ENCODE measurements around the gene ZMAT3.

ZMAT3 gene

DNA sequence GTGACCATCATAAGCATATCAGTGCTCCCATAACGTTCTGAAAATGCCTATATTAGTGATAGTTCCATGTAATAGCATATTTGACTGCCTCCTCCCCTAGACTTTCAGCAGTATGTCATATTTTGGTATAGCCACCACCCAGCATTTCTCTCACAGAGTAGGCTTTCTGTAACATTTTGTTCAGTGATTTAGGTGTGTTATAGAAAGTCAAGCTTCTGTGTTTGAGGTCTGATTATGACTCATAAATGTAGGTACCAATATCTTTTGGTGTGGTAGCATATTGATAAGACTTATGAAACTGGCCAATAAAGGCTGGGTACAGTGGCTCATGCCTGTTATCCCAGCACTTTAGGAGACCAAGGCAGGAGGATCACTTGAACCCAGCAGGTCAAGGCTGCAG, 34.3 kb upstream of the ZMAT3 start:
- no peaks in the 10 kb centered on the region for H3K27me3 ChIP-seq
- no peak overlapping the region for H3K4me3 ChIP-seq
- intact Hi-C loops (cut with DNase I; ENCODE audit: low total_unique reads), result no loop called here
- no peaks in the 10 kb centered on the region for H3K4me1 ChIP-seq
- H3K9me3 ChIP-seq, result no peaks in the 10 kb centered on the region
- H3K36me3 ChIP-seq, result no peaks in the 10 kb centered on the region
- DNase-seq, result no peak
- H3K27ac ChIP-seq, result no peak overlapping the region
- TF ChIP-seq, protein P1, sequence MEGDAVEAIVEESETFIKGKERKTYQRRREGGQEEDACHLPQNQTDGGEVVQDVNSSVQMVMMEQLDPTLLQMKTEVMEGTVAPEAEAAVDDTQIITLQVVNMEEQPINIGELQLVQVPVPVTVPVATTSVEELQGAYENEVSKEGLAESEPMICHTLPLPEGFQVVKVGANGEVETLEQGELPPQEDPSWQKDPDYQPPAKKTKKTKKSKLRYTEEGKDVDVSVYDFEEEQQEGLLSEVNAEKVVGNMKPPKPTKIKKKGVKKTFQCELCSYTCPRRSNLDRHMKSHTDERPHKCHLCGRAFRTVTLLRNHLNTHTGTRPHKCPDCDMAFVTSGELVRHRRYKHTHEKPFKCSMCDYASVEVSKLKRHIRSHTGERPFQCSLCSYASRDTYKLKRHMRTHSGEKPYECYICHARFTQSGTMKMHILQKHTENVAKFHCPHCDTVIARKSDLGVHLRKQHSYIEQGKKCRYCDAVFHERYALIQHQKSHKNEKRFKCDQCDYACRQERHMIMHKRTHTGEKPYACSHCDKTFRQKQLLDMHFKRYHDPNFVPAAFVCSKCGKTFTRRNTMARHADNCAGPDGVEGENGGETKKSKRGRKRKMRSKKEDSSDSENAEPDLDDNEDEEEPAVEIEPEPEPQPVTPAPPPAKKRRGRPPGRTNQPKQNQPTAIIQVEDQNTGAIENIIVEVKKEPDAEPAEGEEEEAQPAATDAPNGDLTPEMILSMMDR (IDR thresholded peaks at IDR 0.05), result no peak

DNA sequence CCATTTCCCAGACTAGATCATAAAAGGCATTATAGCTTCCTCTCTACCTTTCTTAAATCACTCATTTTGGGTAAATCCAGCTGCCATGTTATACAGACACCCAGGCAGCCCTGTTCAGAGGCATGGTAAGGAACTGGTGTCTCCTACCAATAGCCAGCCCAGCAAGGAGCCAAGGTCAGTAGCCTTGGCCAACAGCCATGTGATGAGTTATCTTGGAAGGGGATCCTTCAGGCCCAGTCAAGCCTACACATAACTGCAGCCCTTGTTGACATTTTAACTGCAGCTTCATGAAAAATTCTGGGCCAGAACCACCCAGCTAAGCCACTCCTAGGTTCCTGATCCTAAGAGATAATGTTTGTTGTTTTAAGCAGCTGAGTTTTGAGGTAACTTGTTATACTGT, 29.0 kb upstream of the ZMAT3 start:
- TF ChIP-seq, protein P1 (IDR thresholded peaks at IDR 0.05), result no peak
- DNase-seq, result no peak
- H3K4me3 ChIP-seq, result no peak overlapping the region
- no peaks in the 10 kb centered on the region for H3K27me3 ChIP-seq
- intact Hi-C loops (cut with DNase I; ENCODE audit: low total_unique reads), result loop anchor here (5.0 kb wide), 1 partner anchor 217 kb away; no protein-coding TSS in a partner anchor
- no peaks in the 10 kb centered on the region for H3K36me3 ChIP-seq
- H3K4me1 ChIP-seq, result no peaks in the 10 kb centered on the region
- H3K9me3 ChIP-seq, result no peaks in the 10 kb centered on the region
- H3K27ac ChIP-seq, result no peak overlapping the region

DNA sequence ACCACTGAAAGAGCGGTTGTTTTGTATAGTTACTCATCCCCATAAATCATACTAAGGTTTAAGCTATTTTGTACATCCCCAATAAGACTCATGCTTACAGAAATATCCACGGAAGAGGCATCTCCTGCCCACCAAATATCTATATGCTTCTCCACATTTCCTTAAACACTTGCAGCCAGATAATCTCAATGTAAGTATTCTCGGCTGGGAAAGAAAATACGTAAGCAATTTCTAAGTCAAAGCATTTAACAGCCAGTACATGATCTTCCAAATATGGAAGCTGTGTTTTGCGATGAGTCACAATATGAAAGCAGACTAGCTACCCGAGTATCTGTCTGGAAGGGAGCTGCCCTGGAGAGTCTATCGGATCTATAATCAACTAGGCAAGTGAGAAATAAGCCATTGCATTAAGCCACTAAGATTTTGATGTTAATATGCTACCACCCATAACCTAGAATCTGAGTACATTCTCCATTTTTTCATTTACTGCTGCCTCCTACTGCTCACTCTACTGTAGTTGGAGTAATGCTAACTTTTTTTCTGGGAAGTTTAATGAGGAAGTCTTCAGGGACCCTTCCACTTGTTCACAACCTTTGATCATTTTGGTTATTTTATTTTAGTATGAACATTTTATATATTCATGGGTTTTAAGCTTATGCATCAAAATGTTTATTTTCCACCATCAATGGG, 26.9 kb upstream of the ZMAT3 start:
- Histone ChIP-seq H3K9me3 (no peaks in the 10 kb centered on the region), H3K27ac (no peak overlapping the region), H3K27me3 (no peaks in the 10 kb centered on the region), H3K4me1 (no peaks in the 10 kb centered on the region), H3K4me3 (peak overlapping the region; percentile 22 to 33), H3K36me3 (no peaks in the 10 kb centered on the region)
- intact Hi-C loops (cut with DNase I; ENCODE audit: low total_unique reads), result no loop called here
- no peak for DNase-seq
- TF ChIP-seq, protein P1 (IDR thresholded peaks at IDR 0.05), result no peak

DNA sequence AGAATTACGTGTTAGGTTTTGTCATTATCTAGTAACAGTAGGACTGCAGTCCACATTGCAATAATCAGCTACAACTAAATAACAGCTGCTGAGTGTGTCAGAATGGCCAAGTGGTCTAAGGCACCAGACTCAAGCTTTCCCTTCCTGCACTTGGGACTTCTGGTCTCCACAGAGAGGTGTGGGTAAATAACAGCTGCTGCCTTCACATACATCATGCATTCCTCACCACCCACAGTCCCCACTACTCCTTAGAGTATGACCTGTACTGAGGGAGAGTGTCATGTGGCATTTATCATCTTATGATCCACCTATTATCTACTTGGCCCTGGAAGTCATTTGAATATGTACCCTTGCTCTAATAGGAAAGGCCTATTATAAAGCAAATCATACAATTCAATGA, 22.2 kb upstream of the ZMAT3 start:
- TF ChIP-seq, protein P1 (IDR thresholded peaks at IDR 0.05), result no peak
- Histone ChIP-seq H3K27me3 (no peaks in the 10 kb centered on the region), H3K36me3 (no peaks in the 10 kb centered on the region), H3K4me1 (no peaks in the 10 kb centered on the region), H3K27ac (no peak overlapping the region), H3K4me3 (no peak overlapping the region), H3K9me3 (no peaks in the 10 kb centered on the region)
- intact Hi-C loops (cut with DNase I; ENCODE audit: low total_unique reads), result no loop called here
- DNase-seq, result no peak

DNA sequence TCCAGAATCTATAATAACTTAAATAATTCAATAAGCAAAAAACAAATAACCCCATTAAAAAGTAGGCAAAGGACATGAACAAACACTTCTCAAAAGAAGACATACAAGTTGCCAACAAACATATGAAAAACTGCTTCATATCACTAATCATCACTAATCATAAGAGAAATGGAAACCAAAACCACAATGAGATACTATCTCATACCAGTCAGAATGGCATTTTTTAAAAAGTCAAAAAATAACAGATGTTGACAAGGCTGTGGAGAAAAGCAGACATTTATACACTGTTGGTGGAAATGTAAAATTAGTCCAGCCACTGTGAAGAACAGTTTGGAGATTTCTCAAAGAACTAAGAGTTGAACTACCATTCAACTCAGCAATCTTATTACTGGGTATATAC, 19.5 kb upstream of the ZMAT3 start:
- DNase-seq, result no peak
- intact Hi-C loops (cut with DNase I; ENCODE audit: low total_unique reads), result no loop called here

More for the DNA sequence above, 19.5 kb upstream of the ZMAT3 start:
- TF ChIP-seq, protein P1 (IDR thresholded peaks at IDR 0.05), result no peak
- H3K9me3 ChIP-seq, result no peaks in the 10 kb centered on the region
- H3K27ac ChIP-seq, result no peak overlapping the region
- H3K4me3 ChIP-seq, result no peak overlapping the region
- no peaks in the 10 kb centered on the region for H3K36me3 ChIP-seq
- no peaks in the 10 kb centered on the region for H3K27me3 ChIP-seq
- H3K4me1 ChIP-seq, result no peaks in the 10 kb centered on the region
